ENCODE results near the gene PDCD6IP.
"Not testable (repeated sequence)": the region's sequence is repeated elsewhere in the genome, so short reads cannot be mapped to it uniquely, and the experiment has no call there.

- not testable (repeated sequence) for TF ChIP-seq CTCF (IDR thresholded peaks at IDR 0.05 in 4 of 5, conservative IDR thresholded peaks at IDR 0.05 in 1 of 5); POLR2A (IDR thresholded peaks at IDR 0.05)
Observed at GRCh38 chr3:33837182-33837581, 38.8 kb downstream of the PDCD6IP start.

Measured in gastrocnemius medialis (tissue), 4 donors.